ENCODE results near the gene PROX2. TPM values are rescaled to one million over a fixed set of nuclear protein-coding genes. Genes with fewer than 3 reads are reported as not detected.

PROX2 gene
- total RNA-seq, 4 donors from 2014 or later = 0.10 to 0.42 TPM; not detected in 2

- 76 to 90% methylated on average over 1 of the region's 1 CpG for WGBS, 2 donors
- H3K4me3 ChIP-seq (ENCODE audit: low read depth, poor library complexity, severe bottlenecking) = no peak overlapping the region
- TF ChIP-seq CTCF (IDR thresholded peaks at IDR 0.05) (no peak), POLR2A (IDR thresholded peaks at IDR 0.05) (no peak)
- no peak for DNase-seq (ENCODE audit: low spot score in 2 of 2)
- intact Hi-C loops (cut with DNase I; ENCODE audit: low total_unique reads) = no loop called here
Measured at GRCh38 chr14:74856366-74856765, 19.6 kb downstream of the PROX2 start.

- no peak for DNase-seq (ENCODE audit: low spot score in 2 of 2)
- TF ChIP-seq CTCF (IDR thresholded peaks at IDR 0.05) (no peak), POLR2A (IDR thresholded peaks at IDR 0.05) (no peak)
- intact Hi-C loops (cut with DNase I; ENCODE audit: low total_unique reads) = no loop called here
- 49 to 61% methylated on average over 4 of the region's 4 CpGs for WGBS, 2 donors
- H3K4me3 ChIP-seq (ENCODE audit: low read depth, poor library complexity, severe bottlenecking) = no peak overlapping the region
Measured at GRCh38 chr14:74855945-74856344, 20.0 kb downstream of the PROX2 start.

GRCh38 chr14:74855021-74855420 lies 20.9 kb downstream of the PROX2 start:
- intact Hi-C loops (cut with DNase I; ENCODE audit: low total_unique reads) = no loop called here
- no peak overlapping the region for H3K4me3 ChIP-seq (ENCODE audit: low read depth, poor library complexity, severe bottlenecking)
- 79% methylated on average over 7 of the region's 7 CpGs for WGBS, 2 donors
- no peak for DNase-seq (ENCODE audit: low spot score in 2 of 2)
- TF ChIP-seq CTCF (IDR thresholded peaks at IDR 0.05) (no peak), POLR2A (IDR thresholded peaks at IDR 0.05) (no peak)

GRCh38 chr14:74853581-74853980 lies 22.4 kb downstream of the PROX2 start:
- DNase-seq (ENCODE audit: low spot score in 2 of 2) = no peak
- intact Hi-C loops (cut with DNase I; ENCODE audit: low total_unique reads) = no loop called here
- TF ChIP-seq POLR2A (IDR thresholded peaks at IDR 0.05) (no peak), CTCF (IDR thresholded peaks at IDR 0.05) (no peak)
- no peak overlapping the region for H3K4me3 ChIP-seq (ENCODE audit: low read depth, poor library complexity, severe bottlenecking)
- WGBS, 2 donors = 37 to 43% methylated on average over 4 of the region's 4 CpGs

GRCh38 chr14:74852922-74853530 lies 22.9 kb downstream of the PROX2 start:
- H3K4me3 ChIP-seq (ENCODE audit: low read depth, poor library complexity, severe bottlenecking) = no peak overlapping the region
- TF ChIP-seq POLR2A (IDR thresholded peaks at IDR 0.05) = no peak
- TF ChIP-seq CTCF (IDR thresholded peaks at IDR 0.05) = no peak
- WGBS, 2 donors = 25 to 30% methylated on average over 2 of the region's 2 CpGs
- intact Hi-C loops (cut with DNase I; ENCODE audit: low total_unique reads) = no loop called here
- DNase-seq (ENCODE audit: low spot score in 2 of 2) = no peak

- no peak for TF ChIP-seq CTCF (IDR thresholded peaks at IDR 0.05)
- no peak for TF ChIP-seq POLR2A (IDR thresholded peaks at IDR 0.05)
- intact Hi-C loops (cut with DNase I; ENCODE audit: low total_unique reads) = no loop called here
- DNase-seq (ENCODE audit: low spot score in 2 of 2) = no peak
- H3K4me3 ChIP-seq (ENCODE audit: low read depth, poor library complexity, severe bottlenecking) = no peak overlapping the region
- 85 to 93% methylated on average over 2 of the region's 2 CpGs for whole genome bisulfite sequencing, 2 donors
Measured at GRCh38 chr14:74848768-74849167, 27.2 kb downstream of the PROX2 start.

All from lower leg skin (tissue), 4 donors.